Measurements from ENCODE around the gene SLC22A16. TPM values are rescaled to one million over a fixed set of nuclear protein-coding genes. Genes with fewer than 3 reads are reported as not detected.

Gene SLC22A16
- polyA plus RNA-seq, 1 of the 3 experiments (the other 2 are of a cell fraction), result not detected

DNA sequence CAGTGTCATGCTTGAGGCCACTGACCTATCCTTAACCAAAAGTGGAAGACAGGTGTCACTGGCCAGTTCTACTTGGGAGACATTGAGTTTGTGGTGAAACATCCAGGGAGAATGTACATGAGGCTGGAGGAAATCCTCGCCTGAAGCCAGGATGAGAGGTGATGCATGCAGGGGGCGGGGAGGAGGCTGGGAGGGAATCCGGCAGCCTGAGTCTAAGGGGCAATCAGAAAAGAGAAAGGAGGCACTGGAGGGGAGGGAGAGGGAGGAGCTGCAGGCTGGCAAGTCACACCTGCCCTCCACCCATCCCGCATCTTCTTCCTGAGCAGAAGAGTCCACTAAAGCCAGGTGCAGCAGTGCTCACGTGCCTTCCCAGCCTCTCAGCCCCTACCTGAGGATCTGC, 46.2 kb downstream of the SLC22A16 start:
- Histone ChIP-seq H3K9me3 (no peaks in the 10 kb centered on the region), H3K4me1 (ENCODE audit: control insufficient read depth in 1 of 2, insufficient read depth in 2 of 2, low read depth in 1 of 2, low read length in 1 of 2) (no peaks in the 10 kb centered on the region; a peak in 1 of 4 replicates), H3K27me3 (ENCODE audit: insufficient read depth) (peaks cover 10% of the 10 kb centered on the region; the same call in 1 of the 2 replicates), H3K9ac (no peak overlapping the region), H4K20me1 (ENCODE audit: insufficient read depth) (no peaks in the 10 kb centered on the region), H2AFZ (ENCODE audit: low read depth) (no peak overlapping the region), H3K4me2 (no peak overlapping the region), H3K36me3 (replicated peaks in 1 of 2; ENCODE audit: control insufficient read depth in 1 of 2, insufficient read depth in 2 of 2, low read length in 1 of 2) (no peaks in the 10 kb centered on the region), H3K9me2 (no peaks in the 10 kb centered on the region), H3K27ac (ENCODE audit: low read depth in 2 of 2, low read length in 1 of 2) (no peak overlapping the region), H3K4me3 (ENCODE audit: low read depth in 2 of 2, low read length in 1 of 2) (no peak overlapping the region), H3F3A (replicated peaks; ENCODE audit: insufficient read depth) (no peaks in the 10 kb centered on the region), H3K79me2 (ENCODE audit: insufficient read depth) (no peaks in the 10 kb centered on the region)
- TF ChIP-seq SMC3 (IDR thresholded peaks at IDR 0.05; ENCODE audit: low read depth, low read length), result no peak
- TF ChIP-seq TAF1 (IDR thresholded peaks at IDR 0.05; ENCODE audit: borderline replicate concordance, low read depth, low read length), result no peak
- no peak for TF ChIP-seq NRF1 (IDR thresholded peaks at IDR 0.05; ENCODE audit: low read depth, low read length)
- TF ChIP-seq ELF1 (IDR thresholded peaks at IDR 0.05), result no peak
- TF ChIP-seq, protein P1, sequence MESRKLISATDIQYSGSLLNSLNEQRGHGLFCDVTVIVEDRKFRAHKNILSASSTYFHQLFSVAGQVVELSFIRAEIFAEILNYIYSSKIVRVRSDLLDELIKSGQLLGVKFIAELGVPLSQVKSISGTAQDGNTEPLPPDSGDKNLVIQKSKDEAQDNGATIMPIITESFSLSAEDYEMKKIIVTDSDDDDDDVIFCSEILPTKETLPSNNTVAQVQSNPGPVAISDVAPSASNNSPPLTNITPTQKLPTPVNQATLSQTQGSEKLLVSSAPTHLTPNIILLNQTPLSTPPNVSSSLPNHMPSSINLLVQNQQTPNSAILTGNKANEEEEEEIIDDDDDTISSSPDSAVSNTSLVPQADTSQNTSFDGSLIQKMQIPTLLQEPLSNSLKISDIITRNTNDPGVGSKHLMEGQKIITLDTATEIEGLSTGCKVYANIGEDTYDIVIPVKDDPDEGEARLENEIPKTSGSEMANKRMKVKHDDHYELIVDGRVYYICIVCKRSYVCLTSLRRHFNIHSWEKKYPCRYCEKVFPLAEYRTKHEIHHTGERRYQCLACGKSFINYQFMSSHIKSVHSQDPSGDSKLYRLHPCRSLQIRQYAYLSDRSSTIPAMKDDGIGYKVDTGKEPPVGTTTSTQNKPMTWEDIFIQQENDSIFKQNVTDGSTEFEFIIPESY (IDR thresholded peaks at IDR 0.05; ENCODE audit: borderline replicate concordance, low read depth), result no peak
- no peak for TF ChIP-seq POLR2AphosphoS5 (IDR thresholded peaks at IDR 0.05; ENCODE audit: low read depth, low read length)
- no peak for TF ChIP-seq EZH2phosphoT487 (IDR thresholded peaks at IDR 0.05; ENCODE audit: borderline replicate concordance, low read depth)
- no peak for TF ChIP-seq GATA2 (CRISPR knock-in tag; IDR thresholded peaks at IDR 0.05)
- TF ChIP-seq, protein P2, sequence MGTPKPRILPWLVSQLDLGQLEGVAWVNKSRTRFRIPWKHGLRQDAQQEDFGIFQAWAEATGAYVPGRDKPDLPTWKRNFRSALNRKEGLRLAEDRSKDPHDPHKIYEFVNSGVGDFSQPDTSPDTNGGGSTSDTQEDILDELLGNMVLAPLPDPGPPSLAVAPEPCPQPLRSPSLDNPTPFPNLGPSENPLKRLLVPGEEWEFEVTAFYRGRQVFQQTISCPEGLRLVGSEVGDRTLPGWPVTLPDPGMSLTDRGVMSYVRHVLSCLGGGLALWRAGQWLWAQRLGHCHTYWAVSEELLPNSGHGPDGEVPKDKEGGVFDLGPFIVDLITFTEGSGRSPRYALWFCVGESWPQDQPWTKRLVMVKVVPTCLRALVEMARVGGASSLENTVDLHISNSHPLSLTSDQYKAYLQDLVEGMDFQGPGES (IDR thresholded peaks at IDR 0.05; ENCODE audit: low read depth, low read length), result no peak
- no peak for TF ChIP-seq YY1 (IDR thresholded peaks at IDR 0.05; ENCODE audit: low read depth)
- no peak for TF ChIP-seq EP300 (IDR thresholded peaks at IDR 0.05; ENCODE audit: borderline replicate concordance in 1 of 2, low read depth in 1 of 2, low read length in 1 of 2)
- no peak for TF ChIP-seq CHD2 (IDR thresholded peaks at IDR 0.05; ENCODE audit: low read length, partially characterized antibody)
- TF ChIP-seq JUND (IDR thresholded peaks at IDR 0.05), result no peak
- no peak for TF ChIP-seq TCF12 (IDR thresholded peaks at IDR 0.05)
- POLR2A ChIA-PET, result no interaction called here
- no peak for DNase-seq
- WGBS (ENCODE audit: low lambda C conversion rate), result 67% methylated on average over 5 of the region's 5 CpGs
- CTCF ChIA-PET, result no interaction called here

DNA sequence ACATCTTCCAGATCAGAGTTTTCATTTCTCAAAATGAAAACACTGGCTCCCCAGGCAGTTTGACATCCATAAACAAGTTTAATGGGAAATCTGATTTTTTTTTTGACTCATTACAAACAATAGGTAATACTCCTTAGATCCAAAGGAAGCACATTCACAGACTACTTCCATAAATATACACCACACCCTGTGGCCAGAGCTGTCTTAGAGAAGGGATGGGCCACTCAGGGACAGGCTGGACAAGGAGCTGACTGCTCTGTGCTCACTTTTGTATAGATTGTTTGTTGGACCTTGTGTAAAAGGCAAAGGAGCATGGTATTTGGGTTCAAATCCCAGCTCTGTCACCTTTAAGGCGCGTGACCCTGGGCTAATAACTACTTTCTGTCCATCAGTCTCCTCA, 48.3 kb downstream of the SLC22A16 start:
- Histone ChIP-seq H3K9me3 (no peaks in the 10 kb centered on the region), H3K9ac (no peak overlapping the region), H2AFZ (ENCODE audit: low read depth) (no peak overlapping the region), H3K4me1 (ENCODE audit: control insufficient read depth in 1 of 2, insufficient read depth in 2 of 2, low read depth in 1 of 2, low read length in 1 of 2) (no peaks in the 10 kb centered on the region; a peak in 1 of 4 replicates), H3K36me3 (replicated peaks in 1 of 2; ENCODE audit: control insufficient read depth in 1 of 2, insufficient read depth in 2 of 2, low read length in 1 of 2) (no peaks in the 10 kb centered on the region), H3K4me2 (no peak overlapping the region), H3F3A (replicated peaks; ENCODE audit: insufficient read depth) (no peaks in the 10 kb centered on the region), H3K9me2 (no peaks in the 10 kb centered on the region), H3K27me3 (ENCODE audit: insufficient read depth) (peaks cover 23% of the 10 kb centered on the region; the same call in 1 of the 2 replicates), H4K20me1 (ENCODE audit: insufficient read depth) (no peaks in the 10 kb centered on the region), H3K79me2 (ENCODE audit: insufficient read depth) (no peaks in the 10 kb centered on the region), H3K27ac (ENCODE audit: low read depth in 2 of 2, low read length in 1 of 2) (no peak overlapping the region), H3K4me3 (ENCODE audit: low read depth in 2 of 2, low read length in 1 of 2) (no peak overlapping the region)
- no peak for DNase-seq
- TF ChIP-seq, protein P3, sequence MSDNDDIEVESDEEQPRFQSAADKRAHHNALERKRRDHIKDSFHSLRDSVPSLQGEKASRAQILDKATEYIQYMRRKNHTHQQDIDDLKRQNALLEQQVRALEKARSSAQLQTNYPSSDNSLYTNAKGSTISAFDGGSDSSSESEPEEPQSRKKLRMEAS (IDR thresholded peaks at IDR 0.05; ENCODE audit: low read depth), result no peak
- no peak for TF ChIP-seq GABPA (IDR thresholded peaks at IDR 0.05; ENCODE audit: low read depth)
- no peak for TF ChIP-seq SMC3 (IDR thresholded peaks at IDR 0.05; ENCODE audit: low read depth, low read length)
- TF ChIP-seq YY1 (IDR thresholded peaks at IDR 0.05; ENCODE audit: low read depth), result no peak
- no peak for TF ChIP-seq TCF12 (IDR thresholded peaks at IDR 0.05)
- no peak for TF ChIP-seq NFIC (IDR thresholded peaks at IDR 0.05; ENCODE audit: borderline replicate concordance)
- CTCF ChIA-PET, result interaction anchor here (0.8 to 2.0 kb wide), 2 partner anchors 10 to 388 kb away, joined by 3 to 5 read pairs; no protein-coding TSS in a partner anchor
- WGBS (ENCODE audit: low lambda C conversion rate), result 84% methylated on average over 2 of the region's 2 CpGs
- POLR2A ChIA-PET, result no interaction called here

All from SK-N-SH (cell line).